Dedifferentiated amniotic fluid mesenchymal stem cell (primary cell): ENCODE results near the gene TCN2.
"Not testable (repeated sequence)": the region's sequence is repeated elsewhere in the genome, so short reads cannot be mapped to it uniquely, and the experiment has no call there.

Experiments used
- DNase-seq: peaks from one replicate; pipeline ENCODE4 v3.0.0-alpha.2; 2016; ENCODE audit errors: extremely low spot score

Gene TCN2

GRCh38 chr22:30578481-30578880 is 28.5 kb upstream of the TCN2 start:
- no peak for DNase-seq

- no peak for DNase-seq
These were observed 26.1 kb upstream of the TCN2 start for GRCh38 chr22:30580896-30581295.

- no peak for DNase-seq
These were observed 24.9 kb upstream of the TCN2 start for GRCh38 chr22:30582051-30582450.

GRCh38 chr22:30582788-30583545 is 24.0 kb upstream of the TCN2 start:
- DNase-seq = no peak

- DNase-seq = no peak
These were observed 22.5 kb upstream of the TCN2 start for GRCh38 chr22:30584441-30584840.

- no peak for DNase-seq
These were observed 20.6 kb upstream of the TCN2 start for GRCh38 chr22:30586414-30586813.

- DNase-seq = peak; percentile 23
These were observed 15.8 kb upstream of the TCN2 start for GRCh38 chr22:30591191-30591587.

- DNase-seq = peak; percentile 98
These were observed 15.2 kb upstream of the TCN2 start, which contains the start of gene PES1 for GRCh38 chr22:30591588-30592359. Gene PES1 (minus strand): TSS chr22:30591910. CDS start chr22:30591833, 77 bp downstream.

GRCh38 chr22:30592360-30592713 is 14.6 kb upstream of the TCN2 start:
- DNase-seq = not testable (repeated sequence)

- no peak for DNase-seq
These were observed 10.8 kb upstream of the TCN2 start for GRCh38 chr22:30596199-30596598.

- no peak for DNase-seq
These were observed 10.1 kb upstream of the TCN2 start for GRCh38 chr22:30596886-30597285.

- DNase-seq = no peak
These were observed 8.0 kb upstream of the TCN2 start for GRCh38 chr22:30598986-30599385.

- DNase-seq = no peak
These were observed 6.1 kb upstream of the TCN2 start for GRCh38 chr22:30600921-30601320.

- DNase-seq = no peak
These were observed 5.5 kb upstream of the TCN2 start for GRCh38 chr22:30601464-30601863.

- DNase-seq = no peak
These were observed 4.9 kb upstream of the TCN2 start for GRCh38 chr22:30602049-30602448.

GRCh38 chr22:30603801-30604200 is 3.2 kb upstream of the TCN2 start:
- DNase-seq = no peak

GRCh38 chr22:30604723-30605122 is 2.3 kb upstream of the TCN2 start:
- no peak for DNase-seq

GRCh38 chr22:30605449-30606110 is 1.4 kb upstream of the TCN2 start:
- DNase-seq = no peak

- DNase-seq = no peak
These were observed 441 bp downstream of the TCN2 start for GRCh38 chr22:30607300-30607930.

- no peak for DNase-seq
These were observed 965 bp downstream of the TCN2 start for GRCh38 chr22:30607939-30608338.

- peak; percentile 71 for DNase-seq
These were observed 2.5 kb downstream of the TCN2 start for GRCh38 chr22:30609260-30610185.
